ENCODE data around the gene BLNK. TPM values are rescaled to one million over a fixed set of nuclear protein-coding genes. Genes with fewer than 3 reads are reported as not detected.

BLNK gene
- polyA plus RNA-seq, 4 donors = 30.3 to 59.3 (median 39.7) TPM

DNA sequence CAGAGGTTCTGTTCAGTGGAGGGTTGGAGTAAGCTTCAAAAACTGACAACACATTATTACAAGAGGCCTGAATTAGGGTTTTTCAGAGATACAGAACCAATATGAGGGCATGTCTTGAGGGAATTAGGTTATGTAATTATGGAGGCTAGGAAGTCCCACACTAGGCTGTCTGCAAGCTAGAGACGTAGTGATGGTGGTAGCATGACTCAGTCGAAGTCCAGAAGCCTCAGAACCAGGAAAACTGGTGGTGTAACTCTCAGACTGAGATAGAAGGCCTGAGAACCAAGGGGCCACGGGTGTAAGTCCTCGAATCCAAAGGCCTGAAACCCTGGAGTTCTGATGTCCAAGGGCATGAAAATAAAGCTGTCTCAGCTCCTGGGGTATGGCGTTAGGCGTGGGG, 105.6 kb downstream of the BLNK start:
- DNase-seq (ENCODE audit: low read depth in 4 of 4, low spot score in 3 of 4) = no peak

DNA sequence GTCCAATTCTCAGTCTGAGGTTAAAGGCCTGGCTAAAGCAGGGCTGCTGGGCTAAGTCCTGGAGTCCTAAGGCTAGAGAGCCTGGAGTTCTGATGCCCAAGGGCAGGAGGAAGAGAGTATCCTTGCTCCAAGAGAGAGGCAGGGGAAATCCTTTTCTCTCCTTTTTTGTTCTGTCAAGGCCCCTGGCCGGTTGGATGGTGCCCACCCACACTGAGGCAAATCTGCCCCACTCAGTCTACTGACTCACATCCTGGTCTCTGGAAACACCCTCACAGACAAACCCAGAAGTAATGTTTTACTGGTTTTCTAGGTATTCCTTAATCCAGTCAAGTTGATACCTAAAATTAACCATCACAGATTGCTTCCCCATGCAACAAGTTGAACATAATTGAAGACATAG, 118.3 kb downstream of the BLNK start:
- no peak for DNase-seq (ENCODE audit: low read depth in 4 of 4, low spot score in 3 of 4)

DNA sequence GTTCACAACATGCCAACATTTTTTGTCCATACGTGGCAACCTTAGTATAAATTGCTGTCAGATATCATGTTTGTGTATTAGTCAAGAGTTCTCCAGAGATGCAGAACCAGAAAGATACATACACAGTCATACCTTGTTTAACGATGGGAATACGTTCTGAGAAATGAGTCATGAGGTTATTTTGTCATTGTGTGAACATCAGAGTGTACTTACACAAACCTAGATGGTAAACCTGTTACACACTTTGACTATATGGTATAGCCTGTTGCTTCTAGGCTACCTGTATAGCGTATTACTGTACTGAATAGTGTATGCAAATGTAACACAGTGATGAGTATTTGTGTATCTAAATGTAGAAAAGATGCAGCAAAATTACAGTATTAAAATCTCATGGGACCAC, 118.9 kb downstream of the BLNK start:
- DNase-seq (ENCODE audit: low read depth in 4 of 4, low spot score in 3 of 4) = no peak

Other genes with a start within 250 kb of the BLNK start
- gene CCNJ, start 228.0 kb downstream of the BLNK start, polyA plus RNA-seq (ENCODE audit: insufficient read length in 4 of 4) = 10 to 100 TPM; 15.9 to 20.6 (median 18.7) TPM
- 10 to 100 TPM; 32.9 to 48.0 (median 38.8) TPM for gene ZNF518A, start 141.3 kb downstream of the BLNK start, polyA plus RNA-seq (ENCODE audit: insufficient read length in 4 of 4)
- gene DNTT, start 32.9 kb upstream of the BLNK start, polyA plus RNA-seq (ENCODE audit: insufficient read length in 4 of 4) = under 1 TPM; 0.12 to 0.30 (median 0.18) TPM
- gene OPALIN, start 87.4 kb upstream of the BLNK start, polyA plus RNA-seq (ENCODE audit: insufficient read length in 4 of 4) = not detected
- under 1 TPM; 0.60 to 0.97 (median 0.81) TPM for gene TLL2, start 242.4 kb upstream of the BLNK start, polyA plus RNA-seq (ENCODE audit: insufficient read length in 4 of 4)